GM23248 (cell line): Measurements from ENCODE around the gene EIF5.

Source experiments
- EZH2 ChIP-seq: fragments of 200-600 bp; sonication (generic); IDR thresholded peaks from 2 replicates; pipeline ENCODE4 v1.6.1; 2018; ENCODE audit warnings: antibody characterized with exemption, mild to moderate bottlenecking; ENCODE audit not compliant: insufficient read depth, poor library complexity, severe bottlenecking
- EZH2phosphoT487 ChIP-seq: fragments of 200-600 bp; sonication (generic); IDR thresholded peaks from 2 replicates; pipeline ENCODE4 v1.6.1; 2018; ENCODE audit warnings: antibody characterized with exemption, moderate library complexity, mild to moderate bottlenecking, low read depth; ENCODE audit not compliant: insufficient read depth

DNA sequence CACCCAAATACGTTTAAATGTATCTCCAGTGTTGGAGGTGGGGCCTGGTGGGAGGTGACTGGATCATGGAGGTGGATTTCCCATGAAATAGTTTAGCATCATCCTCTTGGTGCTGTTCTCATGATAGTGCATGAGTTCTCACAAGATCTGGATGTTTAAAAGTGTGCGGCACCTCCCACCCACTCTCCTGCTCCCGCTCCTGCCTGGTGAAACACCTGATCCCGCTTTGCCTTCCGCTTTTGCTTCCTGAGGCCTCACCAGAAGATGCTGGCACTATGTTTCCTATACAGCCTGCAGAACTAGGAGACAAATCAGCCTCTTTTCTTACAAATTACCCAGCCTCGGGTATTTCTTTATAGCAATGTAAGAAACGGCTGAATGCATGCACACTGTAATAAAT, 20.1 kb downstream of the EIF5 start:
- TF ChIP-seq EZH2, result no peak
- no peak for TF ChIP-seq EZH2phosphoT487
